Panc1 (cell line): ENCODE results near the gene TBCE. TPM values are rescaled to one million over a fixed set of nuclear protein-coding genes. Genes with fewer than 3 reads are reported as not detected.

Experiments used
- ATAC-seq: fragments of 200-7000 bp; cut with Tn5 transposase; 2 replicates; pipeline ENCODE4 v1.9.1; 2020; ENCODE audit warnings: mild to moderate bottlenecking, moderate library complexity
- BruUV-seq: library from RNA; stranded (reverse); fragments of 400-500 nt; replicated peaks from 2 replicates; lab custom pipeline; 2021; lab: Mats Ljungman, UMichigan
- CTCF ChIA-PET: fragments of 300-600 bp; sonication (Branson Sonifier 250); formaldehyde crosslinking; loops from one replicate; lab custom pipeline; 2022; ENCODE audit warnings: antibody characterized with exemption; lab: Charles Lee
- POLR2A ChIA-PET: fragments of 300-600 bp; sonication (Branson Sonifier 250); formaldehyde crosslinking; loops from one replicate; lab custom pipeline; 2022; ENCODE audit warnings: antibody characterized with exemption; lab: Charles Lee
- DNase-seq: peaks from one replicate; pipeline ENCODE4 v3.0.0-alpha.2; 2010; ENCODE audit warnings: low read depth, low spot score
- H3K27ac ChIP-seq: 2 replicates; pipeline ENCODE4 v1.5.1; 2011; ENCODE audit warnings: mild to moderate bottlenecking, low read length, inconsistent platforms
- H3K27me3 ChIP-seq: fragments of 200-500 bp; sonication (Bioruptor generic); 2 replicates; pipeline ENCODE4 v1.6.0; 2014; ENCODE audit warnings: low read length, inconsistent platforms; ENCODE audit not compliant: control insufficient read depth, insufficient read depth
- H3K36me3 ChIP-seq: fragments of 200-500 bp; sonication (Bioruptor generic); 2 replicates; pipeline ENCODE4 v1.5.1; 2014; ENCODE audit warnings: inconsistent platforms, mild to moderate bottlenecking, low read length, moderate library complexity; ENCODE audit not compliant: control insufficient read depth, insufficient read depth
- H3K4me1 ChIP-seq: 2 replicates; pipeline ENCODE4 v1.5.1; 2011; ENCODE audit warnings: inconsistent platforms, mild to moderate bottlenecking, low read length, moderate library complexity; ENCODE audit not compliant: control insufficient read depth, insufficient read depth
- H3K4me3 ChIP-seq, 2 experiments: 2 replicates each; pipeline ENCODE4 v1.5.1; 2011 to 2012; ENCODE audit warnings: low read depth in 2 of 2, low read length in 2 of 2, mild to moderate bottlenecking in 2 of 2, inconsistent platforms in 1 of 2, moderate library complexity in 1 of 2
- H3K9me3 ChIP-seq: fragments of 200-500 bp; sonication (Bioruptor generic); 2 replicates; pipeline ENCODE4 v1.5.1; 2014; ENCODE audit warnings: low read depth, mild to moderate bottlenecking, inconsistent platforms, low read length, moderate library complexity; ENCODE audit not compliant: control insufficient read depth, insufficient read depth
- CTCF ChIP-seq: fragments of 450-650 bp; IDR thresholded peaks from 2 replicates; pipeline ENCODE4 v1.5.1; 2017; ENCODE audit warnings: mild to moderate bottlenecking
- POLR2AphosphoS5 ChIP-seq: IDR thresholded peaks from 2 replicates; pipeline ENCODE4 v1.6.1; 2012; ENCODE audit warnings: mild to moderate bottlenecking, low read depth, low read length, moderate library complexity
- REST ChIP-seq, 2 experiments: IDR thresholded peaks; 2 replicates each; pipeline ENCODE4 v1.6.1; 2011 to 2012; ENCODE audit warnings: low read depth in 2 of 2, control low read depth in 1 of 2, low read length in 1 of 2, mild to moderate bottlenecking in 1 of 2, moderate library complexity in 1 of 2; ENCODE audit not compliant: insufficient read depth in 1 of 2
- SIN3A ChIP-seq: IDR thresholded peaks from 2 replicates; pipeline ENCODE4 v1.6.1; 2012; ENCODE audit warnings: low read depth, mild to moderate bottlenecking, low read length, moderate library complexity, borderline replicate concordance; ENCODE audit not compliant: insufficient read depth
- TCF7L2 ChIP-seq: IDR thresholded peaks from 2 replicates; pipeline ENCODE4 v1.6.1; 2011; ENCODE audit warnings: mild to moderate bottlenecking, low read depth, low read length, inconsistent platforms
- in situ Hi-C: cut with HindIII; loops from 2 replicates; pipeline ENCODE4 v1.10.0; 2016; ENCODE audit warnings: low sequenced_read_pairs, low pct_unique_long_range_greater_than_20kb
- intact Hi-C: fragments of 100-400 bp; cut with micrococcal nuclease; formaldehyde crosslinking; loops from one replicate; pipeline ENCODE4 v1.10.0; 2022; ENCODE audit not compliant: unreplicated experiment
- total RNA-seq: library from RNA; stranded (reverse); gene quantifications from one replicate; pipeline ENCODE4 v1.2.1, GENCODE V29; 2021; ENCODE audit not compliant: unreplicated experiment

The TBCE gene
- total RNA-seq, 1 experiment from 2014 or later: 72.0 TPM

- Histone ChIP-seq H3K4me1 (peaks cover 65% of the 10 kb centered on the region), H3K27me3 (no peaks in the 10 kb centered on the region), H3K9me3 (no peaks in the 10 kb centered on the region), H3K36me3 (no peaks in the 10 kb centered on the region), H3K4me3 (no peak overlapping the region), H3K27ac (peak overlapping the region; percentile 89)
- POLR2A ChIA-PET: interaction anchor here (0.5 to 1.0 kb wide), 2 partner anchors 9 to 36 kb away, joined by 3 to 4 read pairs; no protein-coding TSS in a partner anchor
- TF ChIP-seq SIN3A: no peak
- intact Hi-C loops (loop anchor here (5.0 kb wide), 1 partner anchor 32 kb away; the partner anchor contains the start of gene TBCE), in situ Hi-C loops (no loop called here)
- ATAC-seq (no peak), DNase-seq (no peak)
- no TSS peak for BruUV-seq
- CTCF ChIA-PET: no interaction called here
These were observed 32.4 kb downstream of the TBCE start for GRCh38 chr1:235399661-235400060.

- POLR2A ChIA-PET: no interaction called here
- CTCF ChIA-PET: no interaction called here
- Histone ChIP-seq H3K4me3 (no peak overlapping the region), H3K27me3 (no peaks in the 10 kb centered on the region), H3K4me1 (peaks cover 79% of the 10 kb centered on the region), H3K27ac (peak overlapping the region; percentile 98), H3K36me3 (no peaks in the 10 kb centered on the region), H3K9me3 (no peaks in the 10 kb centered on the region)
- intact Hi-C loops: loop anchor here (5.0 kb wide), 1 partner anchor 34 kb away; the partner anchor contains the start of gene TBCE
- no peak for ATAC-seq
- DNase-seq: no peak
- BruUV-seq: no TSS peak
- no peak for TF ChIP-seq CTCF
- TF ChIP-seq POLR2AphosphoS5: no peak
- no peak for TF ChIP-seq REST (IDR thresholded peaks at IDR 0.05; ENCODE audit: insufficient read depth in 1 of 2, low read depth in 2 of 2, low read length in 1 of 2)
- TF ChIP-seq TCF7L2: no peak
- TF ChIP-seq SIN3A: no peak
- in situ Hi-C loops: no loop called here
These were observed 34.0 kb downstream of the TBCE start for GRCh38 chr1:235401251-235401650.

- no TSS peak for BruUV-seq
- ATAC-seq: peak; percentile 90
- POLR2A ChIA-PET: no interaction called here
- in situ Hi-C loops: no loop called here
- Histone ChIP-seq H3K4me1 (peaks cover 88% of the 10 kb centered on the region), H3K27ac (peak overlapping the region; percentile 98), H3K27me3 (no peaks in the 10 kb centered on the region), H3K36me3 (no peaks in the 10 kb centered on the region), H3K4me3 (no peak overlapping the region), H3K9me3 (no peaks in the 10 kb centered on the region)
- CTCF ChIA-PET: interaction anchor here (0.7 kb wide), 2 partner anchors 13 to 87 kb away, joined by 3 to 9 read pairs; no protein-coding TSS in a partner anchor
- peak; percentile 69 for TF ChIP-seq TCF7L2
- no peak for TF ChIP-seq SIN3A
- TF ChIP-seq CTCF: no peak
- TF ChIP-seq POLR2AphosphoS5: peak; percentile 84; the same call in 1 of the 2 replicates
- TF ChIP-seq REST (IDR thresholded peaks at IDR 0.05; ENCODE audit: insufficient read depth in 1 of 2, low read depth in 2 of 2, low read length in 1 of 2): no peak
- intact Hi-C loops: loop anchor here (5.0 kb wide), 1 partner anchor 35 kb away; the partner anchor contains the start of gene TBCE
- peak; percentile 60 for DNase-seq
These were observed 35.4 kb downstream of the TBCE start for GRCh38 chr1:235402457-235403200.
